AG09319 (cell line): ENCODE results near the gene SLC2A9.

Experiments used
- DNase-seq: peaks from one replicate; pipeline ENCODE4 v3.0.0-alpha.2; 2010; ENCODE audit warnings: low read depth; ENCODE audit errors: extremely low read depth
- CTCF ChIP-seq: IDR thresholded peaks from 2 replicates; pipeline ENCODE4 v1.5.1; 2011; ENCODE audit warnings: low read depth, mild to moderate bottlenecking, inconsistent platforms, low read length, moderate library complexity

Gene SLC2A9

DNA sequence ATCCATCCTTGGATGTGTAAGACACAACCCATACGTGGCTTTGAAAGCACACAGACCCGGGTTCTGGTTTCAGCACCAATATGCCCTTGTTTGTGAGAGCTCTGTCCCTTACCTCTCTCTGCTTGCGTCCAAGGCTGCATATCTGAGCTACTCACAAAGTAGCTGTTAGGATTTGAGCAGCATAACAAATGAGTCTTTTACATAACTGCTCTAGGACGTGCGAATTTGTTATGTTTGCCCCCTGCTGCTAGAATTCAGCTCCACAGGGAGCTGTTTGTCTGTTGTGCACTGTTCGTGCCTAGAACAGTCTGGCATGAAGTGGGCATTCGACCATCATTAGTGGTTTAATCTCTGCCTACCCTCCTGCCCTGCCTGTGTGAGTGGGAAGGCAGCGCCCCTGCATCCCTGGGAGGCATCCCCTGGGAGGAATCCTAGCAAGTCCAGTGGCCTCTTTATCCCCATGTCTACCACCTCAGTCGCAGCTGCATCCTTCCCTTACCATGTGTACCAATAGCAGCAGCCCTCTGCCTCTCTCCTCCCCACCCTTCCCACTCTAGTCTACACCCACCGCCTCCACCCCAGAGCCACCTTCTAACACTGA lies 42.1 kb downstream of the SLC2A9 start:
- TF ChIP-seq CTCF: no peak
- no peak for DNase-seq

GRCh38 chr4:9977518-9978031 lies 43.7 kb downstream of the SLC2A9 start:
- DNase-seq: no peak
- TF ChIP-seq CTCF: no peak

- TF ChIP-seq CTCF: no peak
- DNase-seq: no peak
Measured at GRCh38 chr4:9976781-9977180, 44.5 kb downstream of the SLC2A9 start.

DNA sequence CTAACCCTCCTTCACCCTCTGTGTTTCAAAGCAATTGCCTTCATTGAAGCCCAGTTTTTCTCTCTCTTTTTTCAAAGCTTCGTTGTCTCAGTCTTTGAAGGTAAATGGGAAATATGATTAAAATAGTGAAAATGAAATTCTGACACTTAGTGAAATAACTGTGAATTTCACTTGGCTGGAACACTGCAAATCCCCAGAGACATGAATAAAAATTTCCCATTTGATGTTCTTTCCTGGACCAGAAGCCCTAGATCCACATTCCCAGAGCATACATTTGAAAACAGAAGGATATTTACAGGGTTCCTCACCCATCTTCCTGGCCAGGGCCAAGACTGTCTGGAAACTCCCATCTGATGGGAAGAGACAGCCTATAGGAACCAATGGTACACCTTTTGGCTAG lies 45.0 kb downstream of the SLC2A9 start:
- no peak for TF ChIP-seq CTCF
- no peak for DNase-seq

DNA sequence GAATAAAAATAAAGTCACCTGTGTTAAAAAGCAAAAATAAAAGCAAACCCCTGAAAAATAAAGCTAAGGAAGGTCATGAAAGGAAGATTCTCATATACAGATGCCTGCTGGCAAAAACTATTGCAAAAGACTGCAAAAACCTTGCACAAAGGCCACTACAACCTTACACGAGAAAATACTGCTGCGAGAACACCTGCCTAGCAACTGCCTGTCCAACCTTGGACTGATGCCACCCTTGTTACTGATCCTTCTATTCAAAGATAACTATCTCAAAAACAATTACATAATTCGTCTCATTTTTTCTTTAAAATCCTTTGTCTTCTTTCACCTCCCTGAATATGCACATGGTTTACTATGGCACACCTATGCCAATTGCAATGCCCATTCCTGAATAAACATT lies 49.6 kb downstream of the SLC2A9 start:
- no peak for DNase-seq
- no peak for TF ChIP-seq CTCF

- no peak for TF ChIP-seq CTCF
- no peak for DNase-seq
Measured at GRCh38 chr4:9970399-9971011, 50.8 kb downstream of the SLC2A9 start.

GRCh38 chr4:9969526-9970398 lies 51.5 kb downstream of the SLC2A9 start:
- TF ChIP-seq CTCF: no peak
- DNase-seq: no peak
